A204.1 (cell line): Measurements from ENCODE around the gene ZNF445.
"Not testable (repeated sequence)": the region's sequence is repeated elsewhere in the genome, so short reads cannot be mapped to it uniquely, and the experiment has no call there.

Source experiments
- FAIRE-seq: peaks from 2 replicates; lab custom pipeline; 2012; peaks lifted over from hg19 to GRCh38; lab: Jason Lieb, UNC

The ZNF445 gene

DNA sequence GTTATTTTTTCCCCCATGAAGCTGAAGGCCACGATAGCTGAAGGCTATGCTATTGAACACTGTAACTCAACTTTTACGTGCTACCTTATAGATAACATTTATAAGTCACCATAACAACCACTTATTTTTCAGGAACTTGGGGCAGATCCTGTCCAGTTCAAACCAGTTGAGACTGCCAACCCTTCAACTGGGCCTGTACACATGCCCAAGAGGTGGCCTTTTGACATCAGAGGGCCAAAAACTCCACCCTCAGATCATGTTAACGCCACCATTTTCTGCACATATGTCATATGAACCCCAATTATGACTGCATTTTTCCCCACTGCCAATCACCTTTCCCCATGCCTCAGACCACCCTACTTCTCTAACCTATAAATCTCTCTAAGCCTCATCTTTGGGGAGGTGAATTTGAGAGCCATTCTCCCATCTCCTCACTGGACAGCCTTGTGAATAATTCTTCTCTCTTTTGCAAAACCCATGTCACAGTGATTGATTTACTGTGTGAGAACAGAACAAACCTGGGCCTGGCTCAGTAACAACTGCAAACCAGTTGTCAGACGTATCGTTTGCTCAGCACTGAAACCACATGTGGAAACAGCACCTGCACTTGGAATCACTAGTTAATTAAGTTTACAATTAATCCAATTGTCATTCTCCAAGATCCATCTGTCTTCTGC lies 42.5 kb downstream of the ZNF445 start:
- FAIRE-seq, result no peak

- FAIRE-seq, result no peak
Observed at GRCh38 chr3:44430466-44430865, 47.0 kb downstream of the ZNF445 start.

DNA sequence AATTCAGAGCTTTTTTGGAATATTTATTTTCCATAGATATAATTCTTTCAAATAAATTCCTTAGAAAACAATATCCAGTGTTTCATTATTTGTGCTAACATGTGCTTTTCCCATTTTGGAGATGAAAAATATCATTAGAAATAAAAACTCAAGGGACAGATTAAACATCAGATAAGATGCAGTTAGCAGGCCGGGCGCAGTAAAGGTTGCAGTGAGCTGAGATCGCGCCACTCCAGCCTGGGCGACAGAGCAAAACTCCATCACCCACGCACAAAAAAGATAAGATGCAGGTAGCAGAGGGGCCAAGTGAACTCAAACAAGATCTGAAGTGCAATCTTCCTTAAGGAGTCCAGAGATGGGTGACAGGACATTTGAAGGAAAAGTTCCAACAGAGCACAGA lies 48.0 kb downstream of the ZNF445 start:
- FAIRE-seq, result no peak

GRCh38 chr3:44428910-44429309 lies 48.6 kb downstream of the ZNF445 start:
- no peak for FAIRE-seq

GRCh38 chr3:44427683-44428082 lies 49.8 kb downstream of the ZNF445 start:
- no peak for FAIRE-seq

- no peak for FAIRE-seq
Observed at GRCh38 chr3:44424758-44425157, 52.7 kb downstream of the ZNF445 start.

GRCh38 chr3:44421280-44421679 lies 56.2 kb downstream of the ZNF445 start:
- no peak for FAIRE-seq

- FAIRE-seq, result no peak
Observed at GRCh38 chr3:44420676-44421075, 56.8 kb downstream of the ZNF445 start.

GRCh38 chr3:44419923-44420650 lies 57.4 kb downstream of the ZNF445 start:
- no peak for FAIRE-seq

DNA sequence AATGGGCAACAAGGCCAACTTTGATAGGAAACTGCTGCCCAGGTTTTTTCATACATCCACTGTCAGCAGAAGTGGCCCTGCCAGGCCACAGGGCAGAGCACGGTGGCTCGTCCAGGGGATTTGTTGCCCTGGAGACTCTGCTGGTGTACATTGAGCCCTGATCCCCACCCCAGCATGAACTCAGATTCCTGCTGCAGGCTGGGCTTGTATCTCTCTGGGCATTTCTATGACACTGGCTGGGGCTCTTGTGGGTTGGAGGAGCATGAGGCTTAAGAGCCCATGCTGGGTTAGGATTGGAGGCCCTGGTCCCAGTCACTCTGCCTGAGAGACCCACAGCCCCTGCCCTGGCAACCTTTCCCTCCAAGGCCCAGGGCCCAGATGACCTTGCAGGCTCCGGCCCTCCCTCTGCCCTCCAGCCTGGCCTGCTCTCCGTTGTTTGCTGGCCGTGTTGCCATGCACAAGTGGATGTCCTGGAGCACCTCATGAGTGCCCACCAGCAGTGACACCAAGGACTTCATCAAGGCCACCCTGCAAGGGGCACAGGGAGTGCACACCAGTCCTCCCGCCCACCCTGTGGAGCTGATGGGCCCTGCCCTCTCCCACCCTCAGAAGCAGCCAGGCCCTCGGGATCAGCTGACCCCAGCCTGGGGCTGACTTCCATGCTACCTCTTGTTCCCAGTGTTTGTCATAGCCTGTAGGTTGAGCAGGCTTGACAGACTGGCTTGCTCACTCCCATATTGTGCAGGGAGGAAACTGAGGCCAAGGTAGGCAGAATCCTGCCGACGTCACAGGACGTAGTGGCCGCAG lies 58.2 kb downstream of the ZNF445 start:
- FAIRE-seq, result no peak

DNA sequence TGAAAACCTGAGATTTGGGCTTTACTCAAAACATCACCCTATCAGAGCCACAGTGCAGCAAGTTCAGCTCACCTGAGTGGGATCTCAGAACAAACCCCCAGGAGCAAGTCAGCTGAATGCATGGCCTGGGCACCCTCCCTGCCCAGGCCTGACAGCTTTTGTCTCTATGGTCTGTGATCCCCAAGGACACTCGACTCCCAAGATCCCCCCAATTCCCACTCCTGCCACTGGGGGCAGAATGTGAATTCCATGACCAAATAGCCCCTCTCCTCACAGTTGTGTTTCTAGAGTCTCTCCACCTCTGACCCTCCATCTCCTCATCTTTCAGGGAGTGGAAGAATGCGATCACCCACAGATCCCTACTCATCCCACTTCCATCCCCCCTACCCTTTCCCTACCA lies 58.9 kb downstream of the ZNF445 start:
- FAIRE-seq, result no peak

GRCh38 chr3:44418118-44418517 lies 59.4 kb downstream of the ZNF445 start:
- FAIRE-seq, result not testable (repeated sequence)

DNA sequence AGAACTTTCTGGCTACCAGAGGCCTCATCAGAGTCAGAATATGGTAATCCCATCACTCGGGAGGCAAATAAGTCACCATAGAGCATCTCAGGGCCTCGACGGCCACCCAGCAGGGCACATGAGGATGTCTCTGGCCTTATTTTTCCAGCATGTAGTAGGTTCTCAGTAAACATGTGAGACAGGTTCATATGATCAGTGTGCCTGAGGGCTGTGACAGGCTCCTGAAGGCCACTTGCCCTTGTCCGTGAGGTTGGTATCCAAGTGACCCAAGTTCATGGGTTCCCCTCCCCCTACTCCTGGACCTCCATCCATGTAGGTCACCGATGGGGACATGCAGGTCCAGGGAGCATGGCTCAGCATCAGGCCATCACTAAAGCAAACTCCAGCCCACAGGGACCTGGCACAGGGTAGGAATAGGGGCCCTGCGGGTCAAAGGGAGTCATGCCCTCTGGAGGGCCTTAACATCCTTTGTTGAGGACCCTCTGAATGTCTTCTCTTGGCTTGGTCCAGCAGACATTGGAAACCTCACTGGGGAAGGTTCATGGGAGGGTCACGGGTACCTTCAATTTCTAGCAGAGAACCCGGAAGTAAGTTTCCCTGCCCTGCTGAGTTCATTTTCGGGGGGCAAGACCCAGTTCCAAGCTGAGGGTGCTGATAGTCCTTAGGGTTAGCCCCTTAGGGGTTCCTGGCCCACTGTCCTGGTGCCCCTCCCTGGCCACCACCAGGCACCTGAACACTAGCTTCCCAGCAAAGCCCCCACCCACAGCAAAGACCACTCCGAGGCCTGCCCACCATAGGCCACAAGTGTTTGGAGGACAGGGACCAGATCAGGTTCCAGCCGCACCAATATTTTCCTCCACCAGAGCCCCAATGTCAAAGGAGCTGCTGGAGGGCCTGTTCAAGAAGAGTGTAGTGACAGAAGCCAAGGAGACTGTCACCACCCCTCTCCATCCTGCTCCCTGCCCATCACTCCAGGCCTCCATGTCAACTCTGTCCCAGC lies 61.1 kb downstream of the ZNF445 start:
- no peak for FAIRE-seq

GRCh38 chr3:44415421-44415820 lies 62.0 kb downstream of the ZNF445 start:
- FAIRE-seq, result no peak

DNA sequence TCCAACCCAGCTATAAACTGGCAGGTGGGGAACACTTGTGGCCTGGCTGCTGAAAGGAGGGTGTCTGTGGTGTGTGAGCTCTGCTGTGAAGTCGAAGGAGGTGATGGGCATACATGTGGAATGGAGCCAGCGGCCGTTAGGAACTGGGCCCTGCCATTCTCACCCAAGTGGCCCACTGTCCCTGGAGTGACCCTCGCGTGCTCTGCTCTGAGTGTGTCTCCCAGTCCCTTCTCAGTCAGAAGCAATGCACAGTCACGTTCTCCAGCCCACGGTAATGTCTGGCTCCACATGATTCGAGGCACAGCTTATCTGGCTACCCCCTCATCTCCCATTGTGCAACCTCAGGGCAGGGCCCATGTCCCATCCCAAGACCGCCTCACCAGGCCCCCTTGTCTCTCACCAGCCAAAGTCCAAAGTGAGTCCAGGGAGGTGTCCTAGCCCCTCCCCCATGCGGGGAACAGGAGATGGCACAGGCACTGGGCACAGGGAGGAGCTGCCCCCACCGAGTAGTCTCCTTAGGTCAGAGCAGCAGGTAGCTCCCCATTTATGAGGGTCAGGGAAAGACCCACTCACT lies 62.9 kb downstream of the ZNF445 start:
- no peak for FAIRE-seq

GRCh38 chr3:44412365-44412764 lies 65.1 kb downstream of the ZNF445 start:
- FAIRE-seq, result no peak

GRCh38 chr3:44411031-44411645 lies 66.3 kb downstream of the ZNF445 start:
- no peak for FAIRE-seq

GRCh38 chr3:44409640-44410410 lies 67.6 kb downstream of the ZNF445 start:
- FAIRE-seq, result no peak

GRCh38 chr3:44402548-44402947 lies 74.9 kb downstream of the ZNF445 start:
- no peak for FAIRE-seq

DNA sequence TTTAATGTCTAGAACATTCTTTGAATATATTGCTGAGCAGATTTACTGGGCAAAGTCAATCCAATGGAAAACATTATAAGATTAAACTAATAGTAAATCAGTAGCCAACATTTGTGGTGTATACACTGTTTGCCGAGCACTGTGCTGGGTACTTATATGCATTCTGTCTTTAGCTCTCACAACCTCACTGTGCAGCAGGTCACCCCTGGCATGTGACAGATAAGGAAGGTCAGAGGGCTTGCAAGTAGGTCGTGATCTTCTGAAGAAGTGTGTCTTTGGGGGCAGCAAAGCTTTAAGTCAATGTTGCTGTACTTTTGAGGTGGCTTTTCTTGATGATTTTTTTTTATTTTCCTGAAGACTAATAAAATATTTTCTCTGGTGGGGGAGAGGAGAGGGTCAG lies 76.7 kb downstream of the ZNF445 start:
- no peak for FAIRE-seq
